Activated CD4-positive, alpha-beta memory T cell treated with anti-CD3 and anti-CD28 coated beads for 36 hours (primary cell): ENCODE results near the gene DPYSL5. TPM values are rescaled to one million over a fixed set of nuclear protein-coding genes. Genes with fewer than 3 reads are reported as not detected.

Experiments
- CTCF ChIA-PET: fragments of 350-600 bp; sonication (Branson Sonifier 250); formaldehyde crosslinking; loops from one replicate; lab custom pipeline; 2021; ENCODE audit warnings: antibody characterized with exemption, inconsistent platforms; lab: Charles Lee
- POLR2A ChIA-PET: fragments of 350-600 bp; sonication (Branson Sonifier 250); formaldehyde crosslinking; loops from one replicate; lab custom pipeline; 2021; ENCODE audit warnings: antibody characterized with exemption; lab: Charles Lee
- DNase-seq: peaks from one replicate; pipeline ENCODE4 v3.0.0-alpha.2; 2020
- H3K27ac Mint-ChIP-seq: one replicate; pipeline ENCODE4 v1.8.0; 2021; ENCODE audit warnings: mixed read lengths
- H3K27me3 Mint-ChIP-seq: one replicate; pipeline ENCODE4 v1.8.0; 2021; ENCODE audit warnings: mixed read lengths
- H3K36me3 Mint-ChIP-seq: one replicate; pipeline ENCODE4 v1.8.0; 2021; ENCODE audit warnings: mixed read lengths
- H3K4me1 Mint-ChIP-seq: one replicate; pipeline ENCODE4 v1.8.0; 2021; ENCODE audit warnings: low read depth, mixed read lengths
- H3K4me3 Mint-ChIP-seq: one replicate; pipeline ENCODE4 v1.8.0; 2021; ENCODE audit warnings: mild to moderate bottlenecking, mixed read lengths
- H3K9me3 Mint-ChIP-seq: one replicate; pipeline ENCODE4 v1.8.0; 2021; ENCODE audit warnings: mixed read lengths
- intact Hi-C: fragments of 100-400 bp; cut with micrococcal nuclease; formaldehyde crosslinking; loops from one replicate; pipeline ENCODE4 v1.15.1; 2023
- total RNA-seq, 2 experiments: library from RNA; stranded (reverse); gene quantifications; one replicate each; pipeline ENCODE4 v1.2.3, GENCODE V29; 2021

DPYSL5 gene
- total RNA-seq, 2 experiments from 2014 or later: not detected

- Mint-ChIP-seq H3K4me1 (peaks cover 11% of the 10 kb centered on the region), H3K36me3 (no peaks in the 10 kb centered on the region), H3K27me3 (peaks cover 49% of the 10 kb centered on the region), H3K27ac (no peak overlapping the region), H3K4me3 (peak overlapping the region; percentile 29), H3K9me3 (no peaks in the 10 kb centered on the region)
- intact Hi-C loops: loop anchor here (5.0 to 10.0 kb wide), 2 partner anchors 166 to 369 kb away; partner anchors contain the start of gene CAD
- peak; percentile 22 for DNase-seq
- ChIA-PET POLR2A (interaction anchor here (0.5 to 1.2 kb wide), 2 partner anchors 95 to 111 kb away, joined by 3 to 4 read pairs; no protein-coding TSS in a partner anchor), CTCF (interaction anchor here (0.8 to 9.3 kb wide), 3 partner anchors 56 to 92 kb away, joined by 3 to 229 read pairs (median 6); no protein-coding TSS in a partner anchor)
These were observed 564 bp downstream of the DPYSL5 start for GRCh38 chr2:26848336-26849055.

- Mint-ChIP-seq H3K4me3 (peak overlapping the region; percentile 29), H3K36me3 (no peaks in the 10 kb centered on the region), H3K9me3 (no peaks in the 10 kb centered on the region), H3K27ac (no peak overlapping the region), H3K27me3 (peaks cover 48% of the 10 kb centered on the region), H3K4me1 (peaks cover 11% of the 10 kb centered on the region)
- DNase-seq: peak; percentile 10
- ChIA-PET POLR2A (interaction anchor here (0.5 to 1.2 kb wide), 2 partner anchors 94 to 110 kb away, joined by 3 to 4 read pairs; no protein-coding TSS in a partner anchor), CTCF (interaction anchor here (0.8 to 9.3 kb wide), 4 partner anchors 55 to 91 kb away, joined by 3 to 229 read pairs (median 6); no protein-coding TSS in a partner anchor)
- intact Hi-C loops: loop anchor here (5.0 to 10.0 kb wide), 2 partner anchors 165 to 368 kb away; partner anchors contain the start of gene CAD
These were observed 1.4 kb downstream of the DPYSL5 start for GRCh38 chr2:26849056-26849999.

DNA sequence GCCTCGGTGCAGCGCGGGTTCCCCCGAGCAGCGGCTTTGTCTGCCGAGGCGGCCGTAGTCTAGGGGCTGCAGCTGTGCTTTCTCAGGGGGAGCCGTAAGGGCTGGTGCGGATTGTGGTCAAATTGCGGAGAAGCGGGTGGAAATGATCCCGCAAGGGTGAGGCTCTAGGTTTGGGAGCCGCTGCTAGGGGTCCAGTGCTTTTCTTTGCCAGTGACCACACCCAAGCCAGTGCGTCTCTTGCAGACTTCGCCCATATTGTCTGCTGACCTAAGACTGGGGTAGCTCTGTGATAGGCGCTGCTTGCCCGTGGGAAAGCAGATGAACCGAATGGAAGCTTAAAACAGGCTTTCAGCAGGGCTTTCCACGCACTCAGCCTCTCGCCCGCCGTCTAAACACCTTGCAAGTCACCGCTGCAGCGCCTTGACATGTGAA, 2.1 kb downstream of the DPYSL5 start:
- Mint-ChIP-seq H3K27ac (no peak overlapping the region), H3K36me3 (no peaks in the 10 kb centered on the region), H3K27me3 (peaks cover 48% of the 10 kb centered on the region), H3K4me3 (no peak overlapping the region), H3K4me1 (peaks cover 11% of the 10 kb centered on the region), H3K9me3 (no peaks in the 10 kb centered on the region)
- no peak for DNase-seq
- intact Hi-C loops: loop anchor here (5.0 to 10.0 kb wide), 2 partner anchors 165 to 367 kb away; partner anchors contain the start of gene CAD
- POLR2A ChIA-PET: no interaction called here
- CTCF ChIA-PET: interaction anchor here (1.5 to 9.3 kb wide), 2 partner anchors 73 to 90 kb away, joined by 5 to 229 read pairs; no protein-coding TSS in a partner anchor

GRCh38 chr2:26850505-26850904, 2.6 kb downstream of the DPYSL5 start:
- intact Hi-C loops: no loop called here
- Mint-ChIP-seq H3K27ac (no peak overlapping the region), H3K27me3 (peaks cover 50% of the 10 kb centered on the region), H3K4me3 (no peak overlapping the region), H3K9me3 (no peaks in the 10 kb centered on the region), H3K4me1 (peaks cover 11% of the 10 kb centered on the region), H3K36me3 (no peaks in the 10 kb centered on the region)
- ChIA-PET CTCF (interaction anchor here (1.5 kb wide), 1 partner anchor 72 kb away, joined by 5 read pairs; no protein-coding TSS in a partner anchor), POLR2A (no interaction called here)
- DNase-seq: no peak

DNA sequence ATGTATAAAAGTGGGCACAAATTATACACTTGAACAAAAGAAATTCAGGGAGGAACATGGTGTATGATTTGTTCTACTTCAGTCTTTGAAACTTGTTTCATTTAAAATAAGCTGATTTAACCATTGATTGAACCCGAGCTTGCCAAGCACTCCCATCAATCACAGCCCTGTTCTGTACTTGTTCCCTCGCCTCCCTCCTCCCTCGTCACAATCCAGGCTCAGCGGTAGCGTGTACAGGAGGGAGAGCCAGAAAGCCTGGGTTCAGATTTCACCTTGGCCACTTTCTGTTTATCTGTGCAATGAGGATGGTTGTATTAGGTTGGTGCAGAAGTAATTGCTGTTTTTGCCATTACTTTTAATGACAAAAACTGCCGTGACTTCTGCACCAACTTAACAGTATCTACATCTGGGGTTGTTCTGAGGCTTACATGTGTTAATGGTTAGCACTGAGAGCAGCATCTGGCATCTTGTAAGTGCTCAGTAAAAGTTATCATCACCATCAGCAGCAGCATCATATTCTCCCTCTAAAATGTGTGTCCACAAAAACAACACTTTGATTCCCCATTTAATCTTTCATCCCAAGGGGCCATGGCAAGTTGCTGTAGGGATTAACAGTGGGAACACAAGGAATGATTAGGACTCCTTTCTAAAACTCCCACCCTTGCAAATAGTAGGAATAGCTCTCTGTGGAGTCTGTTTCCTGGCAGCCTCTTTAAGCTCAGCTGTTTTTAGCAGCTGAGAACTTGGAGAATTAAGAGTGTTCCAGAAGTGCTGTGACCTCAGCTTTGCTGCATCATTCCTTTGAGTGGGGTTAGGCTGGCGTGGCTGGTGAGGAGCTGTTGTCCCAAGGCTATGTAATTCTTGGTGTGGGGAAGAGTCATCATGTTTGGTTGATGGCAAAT, 4.7 kb downstream of the DPYSL5 start:
- Mint-ChIP-seq H3K27ac (no peak overlapping the region), H3K27me3 (peaks cover 40% of the 10 kb centered on the region), H3K4me1 (peaks cover 4% of the 10 kb centered on the region), H3K4me3 (no peak overlapping the region), H3K9me3 (no peaks in the 10 kb centered on the region), H3K36me3 (no peaks in the 10 kb centered on the region)
- POLR2A ChIA-PET: no interaction called here
- CTCF ChIA-PET: interaction anchor here (1.0 kb wide), 1 partner anchor 70 kb away, joined by 4 read pairs; no protein-coding TSS in a partner anchor
- intact Hi-C loops: no loop called here
- DNase-seq: no peak

DNA sequence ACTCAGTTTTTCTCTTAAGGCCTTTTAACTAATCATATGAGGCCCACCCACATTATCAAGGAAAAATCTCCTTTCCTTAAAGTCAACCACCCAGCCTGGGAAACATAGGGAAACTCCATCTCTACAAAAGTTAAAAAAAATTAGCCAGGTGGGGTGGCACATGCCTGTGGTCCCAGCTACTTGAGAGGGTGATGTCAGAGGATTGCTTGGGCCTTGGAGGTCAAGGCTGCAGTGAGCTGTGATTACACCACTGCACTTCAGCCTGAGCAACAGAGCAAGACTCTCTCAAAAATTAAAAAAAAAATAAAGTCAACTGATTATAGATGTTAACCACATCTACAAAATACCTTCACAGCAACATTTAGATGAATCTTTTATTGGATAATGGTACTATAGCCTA, 5.8 kb downstream of the DPYSL5 start:
- Mint-ChIP-seq H3K36me3 (no peaks in the 10 kb centered on the region), H3K9me3 (no peaks in the 10 kb centered on the region), H3K4me1 (peaks cover 4% of the 10 kb centered on the region), H3K27me3 (peaks cover 43% of the 10 kb centered on the region), H3K27ac (no peak overlapping the region), H3K4me3 (no peak overlapping the region)
- CTCF ChIA-PET: interaction anchor here (0.7 to 1.4 kb wide), 3 partner anchors 8 to 88 kb away, joined by 3 to 10 read pairs (median 4); no protein-coding TSS in a partner anchor
- POLR2A ChIA-PET: no interaction called here
- no peak for DNase-seq
- intact Hi-C loops: no loop called here

GRCh38 chr2:26854283-26854827, 6.4 kb downstream of the DPYSL5 start:
- no peaks in the 10 kb centered on the region for H3K9me3 Mint-ChIP-seq
- POLR2A ChIA-PET: no interaction called here
- DNase-seq: no peak
- H3K36me3 Mint-ChIP-seq: no peaks in the 10 kb centered on the region
- CTCF ChIA-PET: interaction anchor here (0.7 to 1.4 kb wide), 2 partner anchors 8 to 87 kb away, joined by 3 to 10 read pairs; no protein-coding TSS in a partner anchor
- intact Hi-C loops: no loop called here
- H3K27ac Mint-ChIP-seq: no peak overlapping the region
- peaks cover 39% of the 10 kb centered on the region for H3K27me3 Mint-ChIP-seq
- H3K4me3 Mint-ChIP-seq: no peak overlapping the region
- no peaks in the 10 kb centered on the region for H3K4me1 Mint-ChIP-seq

DNA sequence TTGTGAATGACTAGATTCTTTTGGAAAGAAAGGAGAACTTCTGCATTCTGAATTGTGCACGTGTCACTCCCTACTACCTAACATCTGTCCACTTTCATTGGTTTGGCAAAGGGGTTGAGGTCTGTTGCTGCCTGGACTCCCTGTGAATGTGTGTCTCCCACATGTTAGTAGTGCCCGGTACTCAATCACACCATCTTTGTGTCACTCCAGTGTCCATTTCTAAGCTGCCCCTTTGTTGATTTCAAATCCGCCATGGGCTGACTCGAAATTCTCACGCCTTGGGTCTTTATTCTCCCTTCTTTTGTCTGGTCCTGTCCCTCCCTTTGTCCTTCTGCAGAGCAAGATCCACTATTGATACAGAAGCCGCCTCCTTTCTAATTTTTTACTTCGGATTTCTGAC, 7.5 kb downstream of the DPYSL5 start:
- no peak overlapping the region for H3K4me3 Mint-ChIP-seq

GRCh38 chr2:26859622-26860021, 11.7 kb downstream of the DPYSL5 start:
- no peak for DNase-seq
- H3K27ac Mint-ChIP-seq: no peak overlapping the region
- H3K9me3 Mint-ChIP-seq: no peaks in the 10 kb centered on the region
- POLR2A ChIA-PET: no interaction called here
- no peak overlapping the region for H3K4me3 Mint-ChIP-seq
- intact Hi-C loops: no loop called here
- H3K27me3 Mint-ChIP-seq: peaks cover 33% of the 10 kb centered on the region
- CTCF ChIA-PET: interaction anchor here (1.3 to 1.4 kb wide), 3 partner anchors 14 to 15 kb away, joined by 3 to 7 read pairs (median 5); no protein-coding TSS in a partner anchor
- no peaks in the 10 kb centered on the region for H3K36me3 Mint-ChIP-seq
- no peaks in the 10 kb centered on the region for H3K4me1 Mint-ChIP-seq

More for the DNA sequence above, 7.5 kb downstream of the DPYSL5 start:
- H3K27ac Mint-ChIP-seq: no peak overlapping the region
- ChIA-PET POLR2A (no interaction called here), CTCF (interaction anchor here (0.5 to 1.3 kb wide), 2 partner anchors 9 to 161 kb away, joined by 3 to 6 read pairs; no protein-coding TSS in a partner anchor)
- no peaks in the 10 kb centered on the region for H3K4me1 Mint-ChIP-seq
- DNase-seq: no peak
- H3K9me3 Mint-ChIP-seq: no peaks in the 10 kb centered on the region
- no peaks in the 10 kb centered on the region for H3K36me3 Mint-ChIP-seq
- H3K27me3 Mint-ChIP-seq: peaks cover 38% of the 10 kb centered on the region
- intact Hi-C loops: no loop called here

GRCh38 chr2:26860211-26860850, 12.4 kb downstream of the DPYSL5 start:
- POLR2A ChIA-PET: no interaction called here
- no peak overlapping the region for H3K27ac Mint-ChIP-seq
- H3K4me1 Mint-ChIP-seq: no peaks in the 10 kb centered on the region
- H3K27me3 Mint-ChIP-seq: peaks cover 32% of the 10 kb centered on the region
- no peak overlapping the region for H3K4me3 Mint-ChIP-seq
- DNase-seq: no peak
- no peaks in the 10 kb centered on the region for H3K36me3 Mint-ChIP-seq
- H3K9me3 Mint-ChIP-seq: no peaks in the 10 kb centered on the region
- intact Hi-C loops: no loop called here
- CTCF ChIA-PET: interaction anchor here (1.3 to 1.4 kb wide), 2 partner anchors 14 to 16 kb away, joined by 3 to 5 read pairs; no protein-coding TSS in a partner anchor
